H1 (cell line): ENCODE measurements around the gene INHBB. TPM values are rescaled to one million over a fixed set of nuclear protein-coding genes. Genes with fewer than 3 reads are reported as not detected.

Source experiments
- CHD2 ChIP-seq: IDR thresholded peaks from 2 replicates; pipeline ENCODE4 v1.6.1; 2012; ENCODE audit warnings: low read length, improper control_type of control experiment
- JUN ChIP-seq: IDR thresholded peaks from 2 replicates; pipeline ENCODE4 v1.6.1; 2011; ENCODE audit warnings: low read depth, mild to moderate bottlenecking, improper control_type of control experiment, low read length
- RBBP5 ChIP-seq: IDR thresholded peaks from 2 replicates; pipeline ENCODE4 v1.7.1; 2012; ENCODE audit warnings: low read depth, mild to moderate bottlenecking, inconsistent platforms, low read length, moderate library complexity, borderline replicate concordance
- RNF2 ChIP-seq: fragments of 200-900, 300-1000 bp; sonication (generic); IDR thresholded peaks from 2 replicates; pipeline ENCODE4 v1.7.1; 2016; ENCODE audit warnings: borderline replicate concordance, low read depth, mild to moderate bottlenecking, antibody characterized with exemption, low read length; ENCODE audit not compliant: poor library complexity, severe bottlenecking; ENCODE audit errors: missing control alignments
- SIRT6 ChIP-seq: IDR thresholded peaks from one replicate; pipeline ENCODE4 v1.7.1; 2012; ENCODE audit warnings: low read length, inconsistent platforms
- SUZ12 ChIP-seq: fragments of 200-600 bp; sonication (generic); IDR thresholded peaks from 2 replicates; pipeline ENCODE4 v1.6.1; 2012; ENCODE audit warnings: mild to moderate bottlenecking, inconsistent platforms, low read length, moderate library complexity, mixed read lengths
- ZNF274 ChIP-seq: IDR thresholded peaks from 2 replicates; pipeline ENCODE4 v1.7.0; 2012; ENCODE audit warnings: low read length, borderline replicate concordance; ENCODE audit errors: extremely low read depth
- polyA plus RNA-seq, 7 experiments: library from polyadenylated mRNA; depleted of rRNA in 3 of 7; stranded (reverse) in 5 of 7; unstranded in 2 of 7; fragments of >200 nt in 5 of 7; fragments of 200-250 nt in 2 of 7; gene quantifications; 1 replicate in 5 of 7; 2 replicates in 1 of 7; 4 replicates in 1 of 7; pipeline versions ENCODE4 v1.2.1 to v1.2.3, GENCODE V29; 2011 to 2013; ENCODE audit warnings: missing spikeins in 2 of 7, mixed read lengths in 2 of 7
- total RNA-seq: library from RNA; stranded (reverse); fragmentation: NEBNext Ultra II Directional; extraction: Animal tissue kit (Norgen Biotek cat#: 25700); gene quantifications from 2 replicates; pipeline ENCODE4 v1.2.1, GENCODE V29; 2021
- TF ChIP-seq, protein P1 (sequence below): IDR thresholded peaks from 2 replicates; pipeline ENCODE4 v1.6.1; 2012; ENCODE audit warnings: inconsistent platforms

INHBB gene
- total and polyA plus RNA-seq, 2 of the 8 experiments (the other 6 are each of a cell fraction or from before 2014, with no cell fraction given), result 0.30 to 0.32 TPM

DNA sequence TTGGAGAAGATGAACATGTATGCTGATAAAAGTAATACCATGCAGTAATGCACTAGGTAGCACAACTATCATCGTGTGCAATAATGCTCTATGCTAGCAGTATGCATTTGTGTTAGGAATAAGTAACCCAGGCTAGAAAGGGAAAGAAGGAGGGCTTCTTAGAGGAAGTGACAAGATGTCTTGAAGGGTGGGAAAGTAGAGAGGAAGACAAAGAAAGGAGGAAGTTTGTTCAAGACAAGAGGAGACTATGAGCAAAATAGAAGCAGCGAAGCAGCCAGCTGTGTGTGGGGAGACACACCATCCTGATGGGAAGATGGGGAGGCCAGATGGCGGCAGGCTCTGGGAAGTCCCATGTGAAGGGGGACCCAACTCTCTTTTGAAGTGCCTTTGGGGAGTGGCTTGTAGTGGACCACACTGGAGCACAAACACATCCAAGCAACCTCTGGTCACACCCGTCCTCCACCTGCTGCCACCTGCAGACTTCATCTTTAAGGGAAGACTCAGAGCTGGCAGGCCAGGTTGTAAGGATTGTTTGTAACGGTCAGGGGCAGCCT is 39.9 kb upstream of the INHBB start (continued):
- TF ChIP-seq JUN (no peak), CHD2 (no peak), ZNF274 (no peak), SUZ12 (no peak), RBBP5 (no peak), RNF2 (no peak), SIRT6 (no peak)
- TF ChIP-seq, protein P1, sequence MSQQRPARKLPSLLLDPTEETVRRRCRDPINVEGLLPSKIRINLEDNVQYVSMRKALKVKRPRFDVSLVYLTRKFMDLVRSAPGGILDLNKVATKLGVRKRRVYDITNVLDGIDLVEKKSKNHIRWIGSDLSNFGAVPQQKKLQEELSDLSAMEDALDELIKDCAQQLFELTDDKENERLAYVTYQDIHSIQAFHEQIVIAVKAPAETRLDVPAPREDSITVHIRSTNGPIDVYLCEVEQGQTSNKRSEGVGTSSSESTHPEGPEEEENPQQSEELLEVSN, result no peak
